GM19455 (cell line): ENCODE measurements around the gene GAB2.
"Not testable (repeated sequence)": the region's sequence is repeated elsewhere in the genome, so short reads cannot be mapped to it uniquely, and the experiment has no call there.

ENCODE experiments used
- ATAC-seq: cut with Tn5 transposase; IDR thresholded peaks from one replicate; pipeline ENCODE4 v1.9.1; 2021; ENCODE audit not compliant: unreplicated experiment

The GAB2 gene

GRCh38 chr11:78290293-78291176 is 127.1 kb downstream of the GAB2 start:
- no peak for ATAC-seq

- no peak for ATAC-seq
These were observed 127.9 kb downstream of the GAB2 start for GRCh38 chr11:78289552-78290292.

- no peak for ATAC-seq
These were observed 133.4 kb downstream of the GAB2 start for GRCh38 chr11:78284260-78284659.

GRCh38 chr11:78282821-78283220 is 134.8 kb downstream of the GAB2 start:
- ATAC-seq = no peak

- ATAC-seq = no peak
These were observed 136.1 kb downstream of the GAB2 start for GRCh38 chr11:78281511-78281910.

- no peak for ATAC-seq
These were observed 140.2 kb downstream of the GAB2 start for GRCh38 chr11:78277314-78277994.

GRCh38 chr11:78276311-78276710 is 141.3 kb downstream of the GAB2 start:
- ATAC-seq = no peak

GRCh38 chr11:78274739-78275138 is 142.9 kb downstream of the GAB2 start:
- ATAC-seq = no peak

- not testable (repeated sequence) for ATAC-seq
These were observed 144.9 kb downstream of the GAB2 start for GRCh38 chr11:78272625-78273269.

GRCh38 chr11:78271801-78272200 is 145.8 kb downstream of the GAB2 start:
- ATAC-seq = not testable (repeated sequence)

GRCh38 chr11:78270971-78271370 is 146.6 kb downstream of the GAB2 start:
- no peak for ATAC-seq

GRCh38 chr11:78269806-78270205 is 147.8 kb downstream of the GAB2 start:
- no peak for ATAC-seq

- ATAC-seq = no peak
These were observed 148.8 kb downstream of the GAB2 start for GRCh38 chr11:78268591-78269410.

GRCh38 chr11:78266451-78266850 is 151.2 kb downstream of the GAB2 start:
- no peak for ATAC-seq

GRCh38 chr11:78265326-78265725 is 152.3 kb downstream of the GAB2 start:
- ATAC-seq = no peak

- no peak for ATAC-seq
These were observed 154.9 kb downstream of the GAB2 start for GRCh38 chr11:78262691-78263090.

GRCh38 chr11:78262238-78262637 is 155.4 kb downstream of the GAB2 start:
- ATAC-seq = no peak

GRCh38 chr11:78261828-78262227 is 155.8 kb downstream of the GAB2 start:
- ATAC-seq = no peak

GRCh38 chr11:78261367-78261766 is 156.3 kb downstream of the GAB2 start:
- ATAC-seq = no peak

GRCh38 chr11:78259777-78260487 is 157.7 kb downstream of the GAB2 start:
- no peak for ATAC-seq
